Raji (cell line): ENCODE measurements around the gene TLR1.

Experiments used
- POLR2A ChIP-seq: IDR thresholded peaks from 2 replicates; pipeline ENCODE4 v1.6.1; 2011; ENCODE audit warnings: low read depth, low read length, control low read depth; ENCODE audit not compliant: insufficient read depth

The TLR1 gene

GRCh38 chr4:38818441-38818976 lies 13.9 kb upstream of the TLR1 start:
- no peak for TF ChIP-seq POLR2A

GRCh38 chr4:38815885-38816782 lies 11.5 kb upstream of the TLR1 start:
- peak; percentile 71 for TF ChIP-seq POLR2A

GRCh38 chr4:38814386-38814785 lies 9.8 kb upstream of the TLR1 start:
- TF ChIP-seq POLR2A = no peak

- TF ChIP-seq POLR2A = no peak
These were observed 6.7 kb upstream of the TLR1 start for GRCh38 chr4:38811297-38811696.

- TF ChIP-seq POLR2A = peak; percentile 64
These were observed 1.0 kb upstream of the TLR1 start for GRCh38 chr4:38805530-38806145.

GRCh38 chr4:38803833-38804653 lies 548 bp downstream of the TLR1 start:
- TF ChIP-seq POLR2A = no peak

GRCh38 chr4:38802561-38803355 lies 1.8 kb downstream of the TLR1 start:
- no peak for TF ChIP-seq POLR2A

- TF ChIP-seq POLR2A = no peak
These were observed 3.6 kb downstream of the TLR1 start for GRCh38 chr4:38800961-38801450.

- TF ChIP-seq POLR2A = no peak
These were observed 4.2 kb downstream of the TLR1 start for GRCh38 chr4:38800366-38800765.

- no peak for TF ChIP-seq POLR2A
These were observed 9.5 kb downstream of the TLR1 start for GRCh38 chr4:38795087-38795486.

- no peak for TF ChIP-seq POLR2A
These were observed 10.5 kb downstream of the TLR1 start for GRCh38 chr4:38794051-38794450.

GRCh38 chr4:38791010-38791409 lies 13.6 kb downstream of the TLR1 start:
- no peak for TF ChIP-seq POLR2A

- no peak for TF ChIP-seq POLR2A
These were observed 16.3 kb downstream of the TLR1 start for GRCh38 chr4:38788317-38788716.

GRCh38 chr4:38787693-38788092 lies 16.9 kb downstream of the TLR1 start:
- no peak for TF ChIP-seq POLR2A
